Natural killer cell (primary cell): ENCODE measurements around the gene LRRC53. TPM values are rescaled to one million over a fixed set of nuclear protein-coding genes. Genes with fewer than 3 reads are reported as not detected.
A peak's percentile ranks its signal among the peaks of the same experiment; 100 is the strongest.

Experiments used
- ATAC-seq, 3 donors: fragments of 150-1000 bp in 2 of 3; fragments of 200-7000 bp in 1 of 3; cut with Tn5 transposase; 1 replicate in 1 of 3; 2 replicates in 2 of 3; pipeline ENCODE4 v1.10.0; 2021; ENCODE audit warnings: mild to moderate bottlenecking in 2 of 3, moderate library complexity in 2 of 3
- DNase-seq, 2 donors: peaks; one replicate each; pipeline versions ENCODE4 v3.0.0 to v3.0.0-alpha.2; 2013 to 2021; ENCODE audit warnings: mixed read lengths in 1 of 2
- H3K27ac ChIP-seq: one replicate; pipeline ENCODE4 v1.5.1; 2013; ENCODE audit warnings: mild to moderate bottlenecking, low read length
- H3K27me3 ChIP-seq: one replicate; pipeline ENCODE4 v1.6.1; 2013; ENCODE audit warnings: low read length; ENCODE audit not compliant: control insufficient read depth, insufficient read depth
- H3K36me3 ChIP-seq: one replicate; pipeline ENCODE4 v1.6.1; 2013; ENCODE audit warnings: low read length; ENCODE audit not compliant: control insufficient read depth, insufficient read depth
- H3K4me1 ChIP-seq: one replicate; pipeline ENCODE4 v1.6.1; 2013; ENCODE audit warnings: low read length; ENCODE audit not compliant: control insufficient read depth, insufficient read depth
- H3K4me3 ChIP-seq: one replicate; pipeline ENCODE4 v1.5.1; 2013; ENCODE audit warnings: low read length
- H3K9me3 ChIP-seq: one replicate; pipeline ENCODE4 v1.6.1; 2013; ENCODE audit warnings: low read length; ENCODE audit not compliant: control insufficient read depth, insufficient read depth
- H3K27ac Mint-ChIP-seq, 2 donors: one replicate each; pipeline ENCODE4 v1.8.0; 2022; ENCODE audit warnings: mild to moderate bottlenecking in 2 of 2, mixed read lengths in 2 of 2, moderate library complexity in 1 of 2
- H3K27me3 Mint-ChIP-seq, 2 donors: one replicate each; pipeline ENCODE4 v1.8.0; 2022; ENCODE audit warnings: low read depth in 2 of 2, mixed read lengths in 2 of 2
- H3K36me3 Mint-ChIP-seq: one replicate; pipeline ENCODE4 v1.8.0; 2022; ENCODE audit warnings: mixed read lengths
- H3K4me1 Mint-ChIP-seq, 2 donors: one replicate each; pipeline ENCODE4 v1.8.0; 2022; ENCODE audit warnings: mixed read lengths in 2 of 2
- H3K4me3 Mint-ChIP-seq: one replicate; pipeline ENCODE4 v1.8.0; 2022; ENCODE audit warnings: mild to moderate bottlenecking, moderate library complexity, mixed read lengths
- H3K9me3 Mint-ChIP-seq, 2 donors: one replicate each; pipeline ENCODE4 v1.8.0; 2022; ENCODE audit warnings: mixed read lengths in 2 of 2
- WGBS: methylation state at CpG from one replicate; pipeline ENCODE4 v1.1.7; 2013; ENCODE audit warnings: missing lambda C conversion rate; ENCODE audit not compliant: insufficient coverage; 5-methylcytosine and 5-hydroxymethylcytosine counted together
- intact Hi-C: fragments of 100-400 bp; cut with micrococcal nuclease; formaldehyde crosslinking; loops from one replicate; pipeline ENCODE4 v1.14.2; 2022
- total RNA-seq, 4 donors: library from RNA; stranded (reverse); fragments of 120-200 nt in 1 of 4; gene quantifications; one replicate each; pipeline versions ENCODE4 v1.2.3 to v1.2.4, GENCODE V29; 2013 to 2022
- TF ChIP-seq, protein P1 (sequence below): fragments of 200-600 bp; IDR thresholded peaks from one replicate; pipeline ENCODE4 v1.8.0; 2022; ENCODE audit warnings: antibody characterized with exemption

LRRC53 gene
- total RNA-seq, 3 donors from 2014 or later (not counting 1 experiment from before 2014, with no cell fraction given), result not detected

DNA sequence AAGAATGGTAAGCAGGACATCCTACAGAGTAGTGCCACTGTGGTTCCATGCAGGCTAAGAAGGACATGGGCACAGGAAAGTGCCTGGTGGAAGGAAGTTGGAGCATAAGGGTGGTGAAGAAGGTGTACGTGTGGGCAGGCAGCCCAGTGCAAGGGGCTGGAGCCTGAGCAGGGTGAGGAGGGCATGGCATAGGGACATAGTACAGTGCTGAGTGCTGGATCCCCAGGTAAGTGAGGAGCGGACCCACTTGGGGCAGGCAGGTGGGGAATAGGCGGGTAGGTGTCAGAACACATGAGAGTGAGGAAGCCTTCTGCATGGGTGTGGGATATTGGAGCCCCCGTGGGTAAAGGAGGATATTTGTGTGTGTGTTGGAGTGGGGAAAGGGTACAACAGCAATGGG, 15.7 kb upstream of the LRRC53 start:
- peak in 1 of 3 donors; percentile 7 for ATAC-seq
- WGBS, result 85% methylated on average over 4 of the region's 4 CpGs
- no peaks in the 10 kb centered on the region for H3K36me3 Mint-ChIP-seq
- peaks cover 4% of the 10 kb centered on the region in 2 donors for H3K9me3 Mint-ChIP-seq
- no peaks in the 10 kb centered on the region for H3K4me1 Mint-ChIP-seq
- TF ChIP-seq, protein P1, sequence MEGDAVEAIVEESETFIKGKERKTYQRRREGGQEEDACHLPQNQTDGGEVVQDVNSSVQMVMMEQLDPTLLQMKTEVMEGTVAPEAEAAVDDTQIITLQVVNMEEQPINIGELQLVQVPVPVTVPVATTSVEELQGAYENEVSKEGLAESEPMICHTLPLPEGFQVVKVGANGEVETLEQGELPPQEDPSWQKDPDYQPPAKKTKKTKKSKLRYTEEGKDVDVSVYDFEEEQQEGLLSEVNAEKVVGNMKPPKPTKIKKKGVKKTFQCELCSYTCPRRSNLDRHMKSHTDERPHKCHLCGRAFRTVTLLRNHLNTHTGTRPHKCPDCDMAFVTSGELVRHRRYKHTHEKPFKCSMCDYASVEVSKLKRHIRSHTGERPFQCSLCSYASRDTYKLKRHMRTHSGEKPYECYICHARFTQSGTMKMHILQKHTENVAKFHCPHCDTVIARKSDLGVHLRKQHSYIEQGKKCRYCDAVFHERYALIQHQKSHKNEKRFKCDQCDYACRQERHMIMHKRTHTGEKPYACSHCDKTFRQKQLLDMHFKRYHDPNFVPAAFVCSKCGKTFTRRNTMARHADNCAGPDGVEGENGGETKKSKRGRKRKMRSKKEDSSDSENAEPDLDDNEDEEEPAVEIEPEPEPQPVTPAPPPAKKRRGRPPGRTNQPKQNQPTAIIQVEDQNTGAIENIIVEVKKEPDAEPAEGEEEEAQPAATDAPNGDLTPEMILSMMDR, result no peak
- Histone ChIP-seq H3K4me3 (no peak overlapping the region), H3K9me3 (no peaks in the 10 kb centered on the region), H3K36me3 (no peaks in the 10 kb centered on the region), H3K4me1 (no peaks in the 10 kb centered on the region), H3K27ac (no peak overlapping the region), H3K27me3 (no peaks in the 10 kb centered on the region)
- DNase-seq, result no peak
- peaks cover 10 to 12% of the 10 kb centered on the region in 2 donors for H3K27me3 Mint-ChIP-seq
- H3K27ac Mint-ChIP-seq, result no peak overlapping the region
- intact Hi-C loops, result no loop called here
- H3K4me3 Mint-ChIP-seq, result no peak overlapping the region

DNA sequence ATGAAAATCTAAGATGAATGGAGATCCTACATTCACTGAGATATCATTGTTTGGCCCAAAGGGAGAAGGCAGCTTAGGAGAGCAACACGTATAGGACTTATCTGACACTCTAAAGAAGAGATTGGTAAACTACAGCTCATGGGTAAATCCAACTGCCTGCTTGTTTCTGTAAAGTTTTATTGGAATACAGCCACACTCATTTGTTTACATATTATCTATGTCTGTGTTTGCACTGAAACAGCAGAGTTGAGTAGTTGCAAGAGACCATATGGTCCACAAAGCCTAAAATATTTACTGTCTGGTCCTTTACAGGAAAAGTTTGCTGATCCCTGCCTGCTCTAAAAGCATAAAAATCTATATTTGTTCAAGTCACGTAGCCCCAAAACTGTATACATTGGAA, 14.3 kb upstream of the LRRC53 start:
- TF ChIP-seq, protein P1, result no peak
- Mint-ChIP-seq H3K4me3 (no peak overlapping the region), H3K36me3 (no peaks in the 10 kb centered on the region), H3K27me3 (peaks cover 10 to 12% of the 10 kb centered on the region in 2 donors), H3K9me3 (peaks cover 4 to 6% of the 10 kb centered on the region in 2 donors), H3K4me1 (no peaks in the 10 kb centered on the region), H3K27ac (no peak overlapping the region)
- ATAC-seq, result no peak
- no peaks in the 10 kb centered on the region for H3K36me3 ChIP-seq
- H3K9me3 ChIP-seq, result no peaks in the 10 kb centered on the region
- intact Hi-C loops, result no loop called here
- WGBS, result 75% methylated on average over 2 of the region's 2 CpGs
- no peak overlapping the region for H3K27ac ChIP-seq
- no peaks in the 10 kb centered on the region for H3K27me3 ChIP-seq
- no peak overlapping the region for H3K4me3 ChIP-seq
- DNase-seq, result no peak
- no peaks in the 10 kb centered on the region for H3K4me1 ChIP-seq

DNA sequence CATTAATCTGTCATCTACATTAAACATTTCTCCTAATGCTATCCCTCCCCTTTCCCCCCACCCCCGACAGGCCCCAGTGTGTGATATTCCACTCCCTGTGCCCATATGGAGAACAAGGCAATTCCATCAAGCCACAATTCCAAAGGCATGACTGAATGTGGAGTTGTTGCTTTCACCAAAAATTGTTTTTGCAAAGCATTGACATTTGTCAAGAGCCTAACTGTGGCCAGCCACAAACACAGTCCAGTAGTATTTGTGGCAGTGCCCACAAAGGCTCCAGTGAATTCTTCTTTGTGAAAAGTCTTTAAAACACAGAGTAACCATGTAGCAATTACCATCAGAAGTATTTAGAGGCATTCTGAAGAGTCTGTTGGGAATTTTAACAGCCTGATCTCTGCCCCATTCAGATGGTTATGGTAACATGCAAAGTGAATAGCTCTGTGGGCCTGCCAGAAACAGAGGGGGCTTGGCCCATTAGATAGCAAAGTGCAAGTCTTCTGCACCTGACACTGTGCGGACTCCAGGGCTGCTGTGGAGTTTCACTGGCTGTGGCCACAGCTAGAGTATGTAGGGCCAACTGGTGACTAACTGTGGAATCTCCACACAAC, 11.6 kb upstream of the LRRC53 start:
- 95% methylated on average over 2 of the region's 2 CpGs for WGBS
- Mint-ChIP-seq H3K27me3 (peaks cover 10 to 12% of the 10 kb centered on the region in 2 donors), H3K9me3 (peaks cover 4 to 6% of the 10 kb centered on the region in 2 donors), H3K36me3 (no peaks in the 10 kb centered on the region), H3K4me3 (no peak overlapping the region), H3K27ac (no peak overlapping the region), H3K4me1 (no peaks in the 10 kb centered on the region)
- Histone ChIP-seq H3K4me1 (no peaks in the 10 kb centered on the region), H3K9me3 (no peaks in the 10 kb centered on the region), H3K36me3 (no peaks in the 10 kb centered on the region), H3K4me3 (no peak overlapping the region), H3K27ac (no peak overlapping the region), H3K27me3 (no peaks in the 10 kb centered on the region)
- TF ChIP-seq, protein P1, result no peak
- intact Hi-C loops, result no loop called here
- DNase-seq, result no peak
- no peak for ATAC-seq

DNA sequence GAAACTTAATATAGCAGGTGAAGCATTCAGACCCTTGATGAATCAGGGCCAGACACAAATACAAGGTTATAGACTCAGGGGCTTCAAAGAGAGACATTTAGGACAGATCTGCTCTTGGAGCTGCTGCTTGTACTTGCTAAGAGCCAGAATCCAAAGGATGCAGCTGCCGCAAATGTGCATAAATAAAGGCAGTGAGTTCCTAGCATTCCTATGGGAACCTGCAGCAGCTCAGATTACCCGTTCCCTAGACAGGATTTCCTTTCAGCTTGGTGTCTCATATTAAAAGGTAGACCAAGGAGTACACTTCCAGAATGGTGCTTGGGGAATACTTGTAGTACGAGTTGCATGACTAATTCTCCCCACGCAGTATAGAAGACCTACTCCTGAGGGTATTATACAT, 9.7 kb upstream of the LRRC53 start:
- H3K36me3 Mint-ChIP-seq, result no peaks in the 10 kb centered on the region
- WGBS, result 58% methylated on average over 4 of the region's 4 CpGs
- H3K9me3 Mint-ChIP-seq, result peaks cover 0 to 2% of the 10 kb centered on the region in 2 donors
- TF ChIP-seq, protein P1, result no peak
- Histone ChIP-seq H3K27me3 (no peaks in the 10 kb centered on the region), H3K4me3 (no peak overlapping the region), H3K9me3 (no peaks in the 10 kb centered on the region), H3K36me3 (no peaks in the 10 kb centered on the region), H3K27ac (no peak overlapping the region), H3K4me1 (no peaks in the 10 kb centered on the region)
- H3K27me3 Mint-ChIP-seq, result peaks cover 2 to 3% of the 10 kb centered on the region in 2 donors
- no peak overlapping the region for H3K4me3 Mint-ChIP-seq
- intact Hi-C loops, result no loop called here
- no peak for DNase-seq
- no peak for ATAC-seq
- no peak overlapping the region for H3K27ac Mint-ChIP-seq
- H3K4me1 Mint-ChIP-seq, result no peaks in the 10 kb centered on the region
